ENCODE data around the gene KLHL42. TPM values are rescaled to one million over a fixed set of nuclear protein-coding genes. Genes with fewer than 3 reads are reported as not detected.

KLHL42 gene
- total RNA-seq, 1 donor from 2014 or later: 30.0 TPM

GRCh38 chr12:27852117-27852516 is 72.1 kb downstream of the KLHL42 start:
- intact Hi-C loops (cut with DNase I): no loop called here
- no peak for DNase-seq (ENCODE audit: extremely low spot score in 2 of 2)
- no peaks in the 10 kb centered on the region for H3K4me1 ChIP-seq
- no peak overlapping the region for H3K4me3 ChIP-seq
- no peaks in the 10 kb centered on the region for H3K36me3 ChIP-seq
- H3K27me3 ChIP-seq: no peaks in the 10 kb centered on the region
- H3K9me3 ChIP-seq: no peaks in the 10 kb centered on the region
- TF ChIP-seq CTCF (IDR thresholded peaks at IDR 0.05) (no peak), POLR2A (IDR thresholded peaks at IDR 0.05) (no peak), POLR2AphosphoS5 (IDR thresholded peaks at IDR 0.05; ENCODE audit: insufficient read depth in 1 of 2, low read depth in 1 of 2) (no peak)
- no peak overlapping the region for H3K27ac ChIP-seq

Small RNA genes within 50 kb of the gene (small RNA-seq; reads per million reads assigned to genes)
- not detected for gene RF00019
- gene RF02271: not detected

Other genes starting within 250 kb of the KLHL42 start
- not detected for gene REP15, start 83.8 kb upstream of the KLHL42 start, total RNA-seq
- gene MRPS35, start 69.4 kb upstream of the KLHL42 start, total RNA-seq: 25.3 TPM
- gene MANSC4, start within 50 bp of the KLHL42 start, total RNA-seq: not detected
- gene PTHLH, start 192.5 kb downstream of the KLHL42 start, total RNA-seq: 7.9 TPM